OCI-LY1 (cell line): ENCODE results near the gene RGS10.
A peak's percentile ranks its signal among the peaks of the same experiment; 100 is the strongest.

Experiments used
- H2AFZ ChIP-seq: fragments of 200-600 bp; sonication (generic), shearing (Covaris generic); 2 replicates; pipeline ENCODE4 v1.6.0; 2014; ENCODE audit warnings: antibody characterized with exemption, mild to moderate bottlenecking, low read length
- H3F3A ChIP-seq: fragments of 200-600 bp; sonication (generic), shearing (Covaris generic); 2 replicates; pipeline ENCODE4 v1.6.0; 2014; ENCODE audit warnings: mild to moderate bottlenecking, antibody characterized with exemption, low read length, moderate library complexity; ENCODE audit not compliant: insufficient read depth
- H3K27ac ChIP-seq: fragments of 200-600 bp; sonication (generic); 2 replicates; pipeline ENCODE4 v1.5.1; 2014; ENCODE audit warnings: low read length, mixed run types, mild to moderate bottlenecking, low read depth; ENCODE audit not compliant: poor library complexity, severe bottlenecking
- H3K27me3 ChIP-seq: fragments of 200-600 bp; sonication (generic); 2 replicates; pipeline ENCODE4 v1.6.0; 2014; ENCODE audit warnings: antibody characterized with exemption, mild to moderate bottlenecking, low read length, moderate library complexity; ENCODE audit not compliant: insufficient read depth
- H3K36me3 ChIP-seq: fragments of 200-600 bp; sonication (generic); 2 replicates; pipeline ENCODE4 v1.6.1; 2014; ENCODE audit warnings: mild to moderate bottlenecking, antibody characterized with exemption, low read length, moderate library complexity, mixed read lengths; ENCODE audit not compliant: insufficient read depth
- H3K4me1 ChIP-seq: fragments of 200-600 bp; sonication (generic); 2 replicates; pipeline ENCODE4 v1.5.1; 2014; ENCODE audit warnings: mild to moderate bottlenecking, low read length, moderate library complexity; ENCODE audit not compliant: insufficient read depth, severe bottlenecking
- H3K4me2 ChIP-seq: fragments of 200-600 bp; sonication (generic), shearing (Covaris generic); 2 replicates; pipeline ENCODE4 v1.6.1; 2014; ENCODE audit warnings: low read length
- H3K4me3 ChIP-seq: fragments of 200-600 bp; sonication (generic); 2 replicates; pipeline ENCODE4 v1.5.1; 2014; ENCODE audit warnings: low read length, low read depth, mild to moderate bottlenecking, mixed read lengths; ENCODE audit not compliant: poor library complexity, severe bottlenecking
- H3K79me2 ChIP-seq: fragments of 200-600 bp; shearing (Covaris generic); 2 replicates; pipeline ENCODE4 v1.6.1; 2016; ENCODE audit warnings: mixed run types, low read length, mixed read lengths; ENCODE audit not compliant: insufficient read depth
- H3K9ac ChIP-seq: fragments of 200-600 bp; sonication (generic), shearing (Covaris generic); 2 replicates; pipeline ENCODE4 v1.6.1; 2014; ENCODE audit warnings: mild to moderate bottlenecking, low read length, mixed read lengths
- H3K9me2 ChIP-seq: fragments of 200-600 bp; sonication (generic), shearing (Covaris generic); 2 replicates; pipeline ENCODE4 v1.6.1; 2014; ENCODE audit warnings: low read depth, mild to moderate bottlenecking, low read length, mixed read lengths
- H3K9me3 ChIP-seq: fragments of 200-600 bp; shearing (Covaris generic); 2 replicates; pipeline ENCODE4 v1.6.1; 2014; ENCODE audit warnings: low read length, mixed read lengths
- H4K20me1 ChIP-seq: fragments of 200-600 bp; sonication (generic), shearing (Covaris generic); 2 replicates; pipeline ENCODE4 v1.6.0; 2016; ENCODE audit warnings: mild to moderate bottlenecking, low read length; ENCODE audit not compliant: insufficient read depth
- EZH2 ChIP-seq: fragments of 200-600 bp; sonication (generic), shearing (Covaris generic); IDR thresholded peaks from 2 replicates; pipeline ENCODE4 v1.8.0; 2017; ENCODE audit warnings: borderline replicate concordance, mixed run types, mild to moderate bottlenecking, antibody characterized with exemption, low read length, moderate library complexity, mixed read lengths
- TF ChIP-seq, protein P1 (sequence below): fragments of 200-600 bp; sonication (generic), shearing (Covaris generic); IDR thresholded peaks from 2 replicates; pipeline ENCODE4 v1.5.1; 2017; ENCODE audit warnings: mild to moderate bottlenecking, antibody characterized with exemption, low read length, moderate library complexity, mixed read lengths

The RGS10 gene, protein sequence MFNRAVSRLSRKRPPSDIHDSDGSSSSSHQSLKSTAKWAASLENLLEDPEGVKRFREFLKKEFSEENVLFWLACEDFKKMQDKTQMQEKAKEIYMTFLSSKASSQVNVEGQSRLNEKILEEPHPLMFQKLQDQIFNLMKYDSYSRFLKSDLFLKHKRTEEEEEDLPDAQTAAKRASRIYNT

DNA sequence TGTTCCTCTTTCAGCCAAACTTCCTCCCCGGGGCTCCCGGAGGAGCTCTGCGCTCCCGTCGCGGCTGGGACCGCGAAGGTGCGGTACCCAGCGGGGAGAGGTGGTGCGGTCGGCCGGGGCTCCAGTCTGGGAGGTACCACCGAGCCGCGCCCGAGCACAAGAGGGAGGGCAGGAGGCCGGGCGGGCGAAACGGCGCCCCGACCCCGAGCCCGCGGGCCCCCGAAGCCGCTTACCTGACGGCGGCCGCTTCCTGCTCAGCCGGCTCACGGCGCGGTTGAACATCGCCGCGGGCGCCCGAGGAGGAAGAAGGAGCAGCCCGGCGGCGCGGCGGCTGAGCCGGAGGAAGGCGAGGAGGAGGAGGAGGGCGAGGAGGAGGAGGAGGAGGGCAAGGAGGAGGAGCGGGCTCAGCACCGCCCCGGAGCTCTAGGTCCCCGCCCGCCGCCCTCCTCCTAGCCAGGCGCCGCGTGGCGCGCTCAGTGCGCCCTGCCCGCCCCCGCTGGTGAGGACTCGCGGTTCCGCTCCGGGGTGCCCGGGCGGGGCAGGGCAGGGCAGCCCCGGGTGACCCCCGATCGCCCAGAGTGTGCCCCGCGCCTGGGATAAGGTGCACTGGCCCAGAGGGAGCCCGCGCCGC, at the start of gene RGS10:
RGS10 (minus strand) TSS at position 363 of the 631 bp plus-strand sequence; CDS start at position 282, 81 bp downstream.
- H2AFZ ChIP-seq, result no peak within 1 kb of the TSS

DNA sequence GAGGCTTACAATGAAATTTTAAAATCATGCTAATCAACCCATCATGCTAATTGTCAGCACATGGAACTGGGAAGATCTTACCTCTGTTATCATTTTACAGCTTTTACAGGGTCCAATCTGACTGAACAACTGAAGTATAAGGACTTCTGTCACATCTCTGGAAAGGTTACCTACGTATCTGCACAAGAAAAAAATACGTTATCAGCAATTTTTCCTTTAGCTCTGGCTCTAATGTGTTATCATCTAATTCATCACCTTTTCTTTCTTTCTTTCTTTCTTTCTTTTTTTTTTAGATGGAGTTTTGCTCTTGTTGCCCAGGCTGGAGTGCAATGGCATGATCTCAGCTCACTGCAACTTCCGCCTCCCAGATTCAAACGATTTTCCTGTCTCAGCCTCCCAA, 45.6 kb upstream of the RGS10 start:
- H3K27me3 ChIP-seq, result no peaks in the 10 kb centered on the region
- H2AFZ ChIP-seq, result no peak overlapping the region
- no peak overlapping the region for H3K9ac ChIP-seq
- no peaks in the 10 kb centered on the region; the same call in 1 of the 2 replicates for H3F3A ChIP-seq
- H3K27ac ChIP-seq, result no peak overlapping the region
- peaks cover 12% of the 10 kb centered on the region for H3K4me1 ChIP-seq
- H4K20me1 ChIP-seq, result 0 out of 2 replicates have a peak, but pooled peaks cover 3% of the 10 kb centered on the region
- H3K79me2 ChIP-seq, result peaks cover 96% of the 10 kb centered on the region
- H3K4me2 ChIP-seq, result no peak overlapping the region
- peaks cover 73% of the 10 kb centered on the region for H3K36me3 ChIP-seq
- no peaks in the 10 kb centered on the region for H3K9me3 ChIP-seq
- no peaks in the 10 kb centered on the region for H3K9me2 ChIP-seq
- TF ChIP-seq EZH2, result no peak
- TF ChIP-seq, protein P1, sequence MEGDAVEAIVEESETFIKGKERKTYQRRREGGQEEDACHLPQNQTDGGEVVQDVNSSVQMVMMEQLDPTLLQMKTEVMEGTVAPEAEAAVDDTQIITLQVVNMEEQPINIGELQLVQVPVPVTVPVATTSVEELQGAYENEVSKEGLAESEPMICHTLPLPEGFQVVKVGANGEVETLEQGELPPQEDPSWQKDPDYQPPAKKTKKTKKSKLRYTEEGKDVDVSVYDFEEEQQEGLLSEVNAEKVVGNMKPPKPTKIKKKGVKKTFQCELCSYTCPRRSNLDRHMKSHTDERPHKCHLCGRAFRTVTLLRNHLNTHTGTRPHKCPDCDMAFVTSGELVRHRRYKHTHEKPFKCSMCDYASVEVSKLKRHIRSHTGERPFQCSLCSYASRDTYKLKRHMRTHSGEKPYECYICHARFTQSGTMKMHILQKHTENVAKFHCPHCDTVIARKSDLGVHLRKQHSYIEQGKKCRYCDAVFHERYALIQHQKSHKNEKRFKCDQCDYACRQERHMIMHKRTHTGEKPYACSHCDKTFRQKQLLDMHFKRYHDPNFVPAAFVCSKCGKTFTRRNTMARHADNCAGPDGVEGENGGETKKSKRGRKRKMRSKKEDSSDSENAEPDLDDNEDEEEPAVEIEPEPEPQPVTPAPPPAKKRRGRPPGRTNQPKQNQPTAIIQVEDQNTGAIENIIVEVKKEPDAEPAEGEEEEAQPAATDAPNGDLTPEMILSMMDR, result no peak
- H3K4me3 ChIP-seq, result no peak overlapping the region

More for the DNA sequence above, at the start of gene RGS10:
- Histone ChIP-seq H3K9me3 (no peaks in the 10 kb centered on the region), H3K4me3 (peak within 1 kb of the TSS; percentile 61), H3F3A (no peaks in the 10 kb centered on the region), H3K27ac (no peak within 1 kb of the TSS), H3K27me3 (no peaks in the 10 kb centered on the region; the same call in 1 of the 2 replicates), H3K4me2 (peak within 1 kb of the TSS; percentile 74), H3K9ac (peak within 1 kb of the TSS; percentile 44), H4K20me1 (no peaks in the 10 kb centered on the region), H3K4me1 (no peaks in the 10 kb centered on the region), H3K79me2 (no peaks in the 10 kb centered on the region), H3K9me2 (no peaks in the 10 kb centered on the region), H3K36me3 (no peaks in the 10 kb centered on the region)
- TF ChIP-seq EZH2, result no peak
- TF ChIP-seq, protein P1, result no peak

DNA sequence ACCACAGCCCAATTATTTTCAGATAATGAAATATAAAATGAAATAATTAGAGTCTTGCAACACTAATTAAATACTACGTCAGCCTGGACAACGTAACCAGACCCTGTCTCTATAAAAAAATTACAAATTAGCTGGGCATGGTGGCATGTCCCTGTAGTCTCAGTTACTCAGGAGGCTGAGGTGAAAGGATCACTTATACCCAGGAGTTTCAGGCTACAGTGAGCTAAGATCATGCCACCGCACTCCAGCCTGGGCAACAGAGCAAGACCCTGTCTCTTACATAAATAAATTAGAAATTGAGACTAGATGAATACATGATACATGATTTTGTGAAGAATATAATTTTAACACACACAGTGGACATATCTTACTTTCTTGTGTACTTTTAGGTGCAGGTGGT, 35.8 kb upstream of the RGS10 start:
- Histone ChIP-seq H3F3A (no peaks in the 10 kb centered on the region), H3K79me2 (peaks cover 13% of the 10 kb centered on the region), H2AFZ (no peak overlapping the region), H3K27ac (no peak overlapping the region), H3K4me2 (no peak overlapping the region), H3K27me3 (no peaks in the 10 kb centered on the region), H3K4me1 (no peaks in the 10 kb centered on the region), H3K9ac (no peak overlapping the region), H3K4me3 (no peak overlapping the region), H3K9me2 (no peaks in the 10 kb centered on the region), H3K36me3 (peaks cover 95% of the 10 kb centered on the region), H3K9me3 (no peaks in the 10 kb centered on the region), H4K20me1 (peaks cover 3% of the 10 kb centered on the region; the same call in 1 of the 2 replicates)
- TF ChIP-seq, protein P1, result no peak
- no peak for TF ChIP-seq EZH2
